HG03159 (cell line): ENCODE results near the gene DLX4.

Experiments used
- ATAC-seq: cut with Tn5 transposase; IDR thresholded peaks from one replicate; pipeline ENCODE4 v1.9.1; 2021; ENCODE audit warnings: mild to moderate bottlenecking, moderate library complexity; ENCODE audit not compliant: unreplicated experiment

DLX4 gene, protein sequence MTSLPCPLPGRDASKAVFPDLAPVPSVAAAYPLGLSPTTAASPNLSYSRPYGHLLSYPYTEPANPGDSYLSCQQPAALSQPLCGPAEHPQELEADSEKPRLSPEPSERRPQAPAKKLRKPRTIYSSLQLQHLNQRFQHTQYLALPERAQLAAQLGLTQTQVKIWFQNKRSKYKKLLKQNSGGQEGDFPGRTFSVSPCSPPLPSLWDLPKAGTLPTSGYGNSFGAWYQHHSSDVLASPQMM

DNA sequence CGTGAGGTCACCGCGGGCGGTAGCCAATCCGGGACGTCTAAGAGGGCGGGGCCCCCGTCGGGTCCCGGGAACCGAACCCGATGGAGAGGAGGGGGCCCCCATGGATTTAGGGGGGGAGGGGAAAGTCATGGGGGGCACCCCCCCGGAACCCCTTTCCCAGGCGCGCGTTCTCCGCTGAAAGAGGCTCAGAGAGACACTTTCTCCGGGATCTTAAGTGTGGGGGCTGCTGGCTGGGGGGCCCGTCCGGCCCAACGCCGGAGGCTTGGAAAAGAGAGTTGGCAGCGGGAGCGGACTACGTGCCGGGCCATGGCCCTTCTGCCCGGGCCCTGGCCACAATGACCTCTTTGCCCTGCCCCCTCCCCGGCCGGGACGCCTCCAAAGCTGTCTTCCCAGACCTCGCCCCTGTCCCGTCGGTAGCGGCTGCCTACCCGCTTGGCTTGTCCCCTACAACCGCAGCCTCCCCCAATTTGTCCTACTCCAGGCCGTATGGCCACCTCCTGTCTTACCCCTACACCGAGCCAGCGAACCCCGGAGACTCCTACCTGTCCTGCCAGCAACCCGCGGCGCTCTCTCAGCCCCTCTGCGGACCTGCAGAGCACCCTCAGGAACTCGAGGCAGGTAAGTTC is at the start of gene DLX4:
Gene DLX4 (plus strand): TSS at position 57 of the 626 bp plus-strand sequence. CDS start 279 bp downstream, at position 336.
- ATAC-seq: no peak

DNA sequence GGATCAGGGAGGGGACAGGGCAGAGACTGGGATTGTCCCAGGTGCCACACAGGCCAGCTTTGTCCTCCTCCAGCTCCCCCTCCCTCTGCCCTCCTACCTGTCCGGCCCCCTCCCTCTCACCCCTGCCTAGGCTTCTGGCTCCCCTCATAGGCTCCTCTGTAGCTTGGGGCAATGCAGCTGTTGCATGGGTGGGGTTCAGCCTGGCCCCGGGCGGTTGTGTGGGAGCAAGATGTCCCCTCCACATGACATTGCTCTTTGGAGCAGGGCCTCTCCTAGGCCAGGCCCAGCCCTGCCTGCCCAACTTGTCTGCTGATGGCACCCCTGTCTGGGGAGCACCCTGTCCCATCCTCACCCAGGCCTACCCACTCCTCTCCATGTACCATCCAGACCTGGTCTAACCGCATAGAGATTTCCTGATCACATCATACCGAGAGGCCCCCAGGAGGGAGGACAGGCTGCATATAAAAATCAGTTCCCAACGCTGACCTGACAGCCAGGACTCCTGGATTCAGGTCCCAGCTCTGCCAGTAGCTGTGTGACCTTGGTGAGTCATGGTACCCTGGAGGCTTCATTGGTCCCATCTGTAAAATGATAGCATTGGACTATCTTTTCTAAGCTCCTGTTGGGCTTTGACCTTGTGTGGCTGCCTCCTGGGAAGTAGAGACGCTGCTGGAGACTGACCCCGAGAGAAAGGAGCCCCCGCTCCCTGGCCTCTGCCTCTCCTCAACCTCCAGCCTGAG is 48.8 kb upstream of the DLX4 start:
- no peak for ATAC-seq

DNA sequence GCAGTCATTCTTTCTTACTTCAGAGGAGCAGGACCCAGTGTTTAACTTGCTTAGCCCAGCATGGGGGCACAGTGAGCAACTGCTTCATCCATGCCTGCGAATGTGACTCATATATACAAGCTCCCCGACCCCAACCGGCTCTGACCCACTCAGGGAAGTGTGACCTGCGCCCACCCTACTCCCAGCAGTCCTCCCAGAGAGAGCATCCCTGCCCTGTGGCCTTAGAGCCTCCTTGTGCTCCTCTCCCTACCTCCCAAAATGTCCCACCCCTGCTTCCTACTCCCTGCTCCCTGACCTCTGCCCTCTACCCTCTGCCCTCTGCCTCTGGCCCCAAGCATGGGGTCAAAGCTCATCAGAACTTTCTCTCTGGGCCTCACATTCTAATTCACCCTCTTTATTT is 46.9 kb upstream of the DLX4 start:
- no peak for ATAC-seq

DNA sequence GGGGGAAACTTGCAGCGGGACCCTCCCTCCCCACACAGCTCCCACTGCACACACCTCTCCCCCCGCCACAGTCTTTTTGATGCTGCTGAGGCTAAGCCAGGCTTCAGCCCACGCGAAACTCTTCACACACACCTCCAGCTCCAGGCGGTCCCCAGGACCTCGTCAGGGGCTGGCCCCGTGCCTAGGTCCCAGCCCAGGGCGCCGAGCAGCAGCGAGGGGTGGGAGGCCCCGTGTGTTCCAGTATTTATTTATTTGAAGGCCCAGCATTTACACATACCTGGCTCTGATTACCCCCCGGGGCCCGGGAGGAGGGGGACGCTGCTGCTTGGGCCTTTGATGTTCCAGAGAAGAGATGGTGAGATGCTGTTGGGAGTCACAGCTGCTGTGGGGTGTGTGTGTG is 44.9 kb upstream of the DLX4 start:
- no peak for ATAC-seq

DNA sequence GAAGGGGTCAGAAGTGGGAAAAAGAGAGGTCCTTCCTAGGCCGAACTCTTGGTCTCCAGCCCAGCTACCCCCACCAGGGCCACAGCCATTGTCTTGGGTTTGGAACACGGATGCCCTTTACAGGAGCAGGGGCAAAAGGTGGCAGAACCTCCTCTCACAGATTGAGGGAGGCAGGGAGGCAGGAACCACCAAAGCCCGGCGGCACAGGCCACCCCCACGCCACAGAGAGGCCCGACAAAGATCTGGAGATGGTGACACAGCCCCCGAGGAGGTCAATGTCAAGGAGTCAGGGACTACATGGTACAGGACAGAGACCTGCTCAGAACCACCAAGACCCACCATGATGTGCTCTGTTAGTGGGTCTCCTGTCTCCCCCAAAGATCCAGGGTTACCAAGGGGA is 44.4 kb upstream of the DLX4 start:
- ATAC-seq: no peak

DNA sequence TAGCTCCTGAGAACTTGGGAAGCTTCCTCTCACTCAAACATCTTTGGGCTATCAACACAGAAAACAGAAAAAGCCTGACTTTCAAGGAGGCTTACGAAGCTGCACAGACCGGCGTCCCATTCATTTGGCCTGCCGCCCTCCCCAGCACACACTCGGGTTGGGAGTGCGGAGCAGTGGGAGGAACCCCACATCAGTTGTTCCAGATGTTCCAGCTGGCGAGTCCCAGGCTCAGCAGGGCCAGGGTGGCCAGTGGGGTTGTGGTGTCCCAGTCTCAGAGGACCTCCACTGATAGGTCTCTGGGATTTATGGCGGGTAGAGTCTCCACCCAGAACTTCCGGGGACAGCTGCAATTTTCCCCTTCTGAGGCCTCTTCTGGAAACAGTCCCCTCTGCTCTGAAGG is 43.1 kb upstream of the DLX4 start:
- ATAC-seq: no peak

DNA sequence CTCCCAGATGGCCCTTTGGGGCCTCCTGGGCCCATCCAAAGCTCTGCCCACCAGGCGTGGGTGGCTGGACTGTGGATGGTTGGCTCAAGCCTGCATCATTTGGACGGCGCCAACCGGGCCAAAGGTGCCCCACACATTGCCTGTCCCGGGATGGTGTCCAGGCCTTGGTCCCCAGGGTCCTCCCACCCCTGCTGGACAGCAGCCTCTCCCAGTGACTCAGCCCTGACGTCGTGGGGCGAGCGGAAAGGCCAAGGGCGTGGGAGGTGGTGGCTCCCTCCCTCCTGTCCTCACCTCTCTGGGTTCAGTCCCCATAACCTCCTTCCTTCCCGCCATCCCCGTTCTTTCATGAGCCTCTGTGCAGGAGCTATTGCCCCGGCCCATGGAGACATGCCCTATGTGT is 42.1 kb upstream of the DLX4 start:
- ATAC-seq: no peak

DNA sequence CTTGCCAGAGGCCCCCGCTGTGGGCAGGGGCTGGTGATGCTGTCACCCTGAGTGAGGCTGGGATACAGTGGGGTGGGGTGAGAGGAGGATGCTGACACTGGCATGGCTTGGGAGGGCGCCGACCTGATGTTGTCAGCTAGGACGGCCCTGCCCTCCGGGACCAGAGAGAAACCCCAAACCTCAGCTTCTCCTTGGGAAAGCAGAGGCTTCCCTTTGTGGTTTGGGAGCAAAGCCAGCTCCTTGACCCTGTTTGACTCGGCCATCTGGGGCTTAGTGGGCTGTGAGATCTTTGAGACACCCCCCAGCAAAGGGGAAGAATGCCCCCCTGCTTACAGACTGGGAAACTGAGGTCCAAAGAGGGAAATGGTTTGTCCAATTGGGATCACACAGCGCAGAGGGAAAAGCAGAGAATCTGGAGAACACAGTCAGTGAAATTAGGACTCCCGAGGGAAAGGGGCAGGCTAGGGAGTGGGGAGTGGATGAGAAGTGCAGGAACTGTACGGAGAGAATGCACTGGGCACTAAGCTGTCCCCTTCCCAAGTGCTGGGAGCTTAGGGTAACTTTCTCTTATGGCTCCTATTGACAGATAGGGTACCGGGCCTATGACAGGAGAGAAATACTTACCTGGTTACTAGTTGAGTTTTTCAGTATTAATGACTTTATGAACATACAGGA is 40.7 kb upstream of the DLX4 start:
- no peak for ATAC-seq

DNA sequence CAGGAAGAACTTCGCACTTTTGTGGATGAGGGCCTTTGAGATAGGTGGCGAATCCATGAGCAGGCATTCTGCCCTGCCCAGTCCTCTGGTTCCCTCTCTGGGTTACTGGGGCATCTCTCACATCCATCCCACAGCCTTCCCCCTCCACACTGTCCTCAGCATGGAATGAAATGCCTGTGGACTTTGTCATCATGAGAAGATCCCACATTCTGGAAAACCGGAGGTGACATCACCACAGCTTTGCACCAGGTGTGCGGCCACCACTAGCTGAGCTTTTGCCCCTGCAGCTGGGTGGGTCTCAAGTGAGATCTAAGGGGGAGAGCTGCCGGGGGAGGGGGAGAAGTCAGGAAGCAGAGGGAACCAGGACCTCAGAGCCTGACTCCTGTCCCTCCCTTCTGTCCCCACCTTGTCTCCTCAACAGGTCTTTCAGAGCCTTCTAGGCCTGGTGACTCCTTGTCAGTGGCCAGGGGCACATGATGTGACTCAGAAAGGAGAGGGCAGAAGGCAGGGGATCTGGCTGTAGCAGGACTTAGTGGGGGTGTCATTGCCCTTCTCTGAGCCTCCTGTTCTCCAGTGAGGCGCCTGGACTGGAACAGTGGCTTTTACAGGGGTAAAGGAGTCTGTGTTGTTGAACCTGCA is 40.0 kb upstream of the DLX4 start:
- ATAC-seq: no peak

DNA sequence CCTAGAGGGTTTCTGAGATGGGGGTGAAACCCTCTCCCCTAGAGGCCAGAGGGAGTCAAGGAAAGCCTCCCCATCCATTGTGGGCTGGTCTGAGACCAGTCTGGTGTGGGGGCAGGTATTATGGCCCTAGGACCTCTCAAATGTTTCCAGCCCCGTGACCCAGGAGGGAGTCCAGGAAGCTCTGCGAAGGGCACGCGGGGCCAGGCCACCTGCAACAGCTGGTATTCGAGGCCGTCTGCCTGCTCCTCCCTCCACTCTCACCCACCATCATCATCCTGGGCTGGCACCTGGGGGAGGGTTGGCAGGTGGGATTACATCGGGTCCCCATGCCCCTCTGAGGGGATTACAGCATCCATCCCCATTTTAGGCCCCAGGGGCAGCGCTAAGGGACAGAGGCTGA is 38.1 kb upstream of the DLX4 start:
- no peak for ATAC-seq

DNA sequence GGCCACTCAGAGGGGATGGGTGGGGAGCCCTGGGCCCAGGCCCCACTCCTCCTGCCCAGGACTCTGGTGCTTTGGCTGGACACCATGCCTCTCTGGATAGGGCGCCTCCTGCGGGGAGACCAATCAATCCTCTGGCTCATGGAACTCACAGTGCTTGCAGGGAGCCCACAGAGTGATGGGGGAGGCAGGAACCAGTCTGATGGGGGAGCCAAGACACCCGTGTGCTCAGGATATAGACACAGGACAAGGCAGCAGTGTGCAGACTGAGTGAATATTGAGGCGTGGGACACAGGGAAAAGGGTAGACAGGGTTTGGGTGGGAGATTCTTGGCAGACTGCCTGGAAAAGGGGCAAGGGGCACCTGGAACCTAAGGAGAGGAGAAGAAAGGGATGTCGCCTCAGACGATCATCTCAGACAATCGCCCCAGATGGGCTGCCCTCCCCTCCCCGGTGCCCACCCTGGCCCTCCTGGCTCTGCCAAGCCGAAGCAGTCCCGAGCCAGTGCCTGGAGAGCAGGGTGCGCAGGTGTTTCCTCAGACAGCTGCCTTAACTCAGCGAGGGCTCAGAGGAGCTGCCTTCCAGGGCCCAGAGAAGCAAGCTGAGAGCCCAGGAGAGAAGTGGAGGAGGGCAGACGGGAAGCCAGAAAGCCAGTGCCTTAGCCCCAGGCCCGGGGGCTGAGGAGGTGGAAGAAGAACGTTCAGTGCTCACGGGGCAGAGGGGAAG is 37.4 kb upstream of the DLX4 start:
- no peak for ATAC-seq

DNA sequence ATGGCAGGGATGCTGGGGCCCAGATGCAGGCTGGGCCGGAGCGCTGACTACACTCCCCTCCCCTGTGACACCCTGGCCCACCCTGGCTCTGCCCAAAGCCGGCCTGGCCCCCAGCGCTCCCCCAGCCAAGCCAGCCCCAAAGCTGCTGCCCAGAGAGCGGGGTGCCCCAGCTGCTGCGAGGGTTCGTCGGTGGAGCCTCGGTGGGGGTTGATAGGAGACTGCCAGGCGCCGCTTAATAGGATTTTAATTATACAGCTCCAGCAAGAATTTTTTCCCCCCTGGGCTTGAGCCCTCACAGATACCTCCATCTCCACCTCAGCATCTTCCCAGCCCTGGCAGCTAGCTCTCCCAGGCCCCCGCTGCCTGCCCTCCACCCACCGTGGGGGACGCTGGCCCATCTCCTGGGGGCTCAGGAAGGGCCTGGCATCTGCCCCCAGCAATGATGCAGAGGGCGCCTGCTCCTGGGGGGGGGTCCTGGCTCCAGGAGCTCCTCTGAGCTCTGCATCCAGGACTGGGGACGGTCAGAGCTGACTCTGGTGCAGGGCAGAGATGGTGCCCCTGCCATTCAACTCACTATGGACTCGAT is 36.8 kb upstream of the DLX4 start:
- no peak for ATAC-seq

DNA sequence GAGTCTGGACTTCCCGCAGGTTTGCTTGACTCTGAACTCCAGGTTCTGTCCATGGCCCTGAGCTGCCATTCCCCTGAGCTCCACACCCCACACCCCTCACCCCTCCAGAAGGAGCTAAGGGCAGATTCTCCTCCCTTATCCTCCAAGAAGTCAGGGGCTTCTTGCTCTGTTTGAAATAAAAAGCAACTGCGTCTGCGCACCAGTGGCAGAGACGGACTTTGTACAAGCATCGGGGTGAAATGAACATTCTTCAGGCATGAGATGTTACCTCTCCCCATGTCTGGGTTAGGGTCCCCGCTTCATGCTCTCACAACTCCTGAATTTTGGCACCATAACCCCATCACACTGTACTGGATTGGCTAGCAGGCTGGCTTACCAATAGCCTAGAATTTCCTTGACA is 36.1 kb upstream of the DLX4 start:
- ATAC-seq: no peak

DNA sequence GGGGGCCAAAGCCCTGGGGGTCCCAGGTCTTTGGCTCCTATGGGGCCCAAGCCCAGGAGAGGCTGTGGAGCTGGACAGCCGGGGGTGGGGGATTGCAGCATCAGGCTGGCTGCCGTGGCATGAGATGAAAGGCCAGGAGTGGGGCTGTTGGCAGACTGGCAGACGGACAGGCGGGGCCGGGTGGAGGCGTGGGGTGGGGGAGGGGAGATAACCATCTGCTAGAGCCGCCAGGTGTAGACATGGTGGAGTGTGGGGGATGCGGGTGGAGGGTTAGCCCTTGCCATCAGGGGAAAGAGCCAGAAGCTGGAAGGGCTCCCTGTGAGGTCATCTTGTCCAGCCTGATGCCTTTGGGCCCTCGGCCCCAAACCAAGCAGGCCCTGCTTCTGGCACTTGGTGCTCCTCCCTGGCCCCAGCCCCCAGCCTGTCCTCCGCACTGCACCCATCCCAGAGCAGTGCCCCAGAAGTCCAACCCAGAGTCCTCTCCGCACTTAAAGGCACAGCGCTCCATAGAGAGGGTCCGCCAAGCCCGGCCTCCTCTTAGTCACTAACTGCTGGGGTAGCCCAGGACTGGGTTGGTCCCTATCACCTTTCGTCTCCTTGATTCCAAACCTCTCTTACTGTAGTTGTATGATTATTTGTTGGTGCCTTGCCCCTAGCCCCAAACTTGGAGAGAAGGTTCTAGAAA is 33.3 kb upstream of the DLX4 start:
- no peak for ATAC-seq

DNA sequence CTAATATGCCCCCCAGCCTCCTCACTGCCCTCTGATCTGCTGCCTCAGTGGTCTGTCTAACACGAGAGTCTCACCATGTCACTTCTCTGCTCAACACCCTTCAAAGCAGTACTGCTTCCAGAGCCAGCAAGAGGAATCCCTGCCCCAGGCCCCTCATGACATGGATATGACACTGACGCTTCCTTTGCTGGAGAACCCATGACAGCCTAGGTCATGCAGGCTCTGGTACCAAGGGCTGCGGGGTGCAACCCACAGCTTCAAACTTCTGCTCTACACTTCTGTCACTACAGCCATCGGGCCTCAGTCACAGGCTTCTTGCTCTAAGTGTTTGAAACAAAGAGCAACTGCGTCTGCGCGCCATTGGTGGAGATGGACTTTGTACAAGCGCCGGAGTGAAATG is 32.6 kb upstream of the DLX4 start:
- no peak for ATAC-seq

DNA sequence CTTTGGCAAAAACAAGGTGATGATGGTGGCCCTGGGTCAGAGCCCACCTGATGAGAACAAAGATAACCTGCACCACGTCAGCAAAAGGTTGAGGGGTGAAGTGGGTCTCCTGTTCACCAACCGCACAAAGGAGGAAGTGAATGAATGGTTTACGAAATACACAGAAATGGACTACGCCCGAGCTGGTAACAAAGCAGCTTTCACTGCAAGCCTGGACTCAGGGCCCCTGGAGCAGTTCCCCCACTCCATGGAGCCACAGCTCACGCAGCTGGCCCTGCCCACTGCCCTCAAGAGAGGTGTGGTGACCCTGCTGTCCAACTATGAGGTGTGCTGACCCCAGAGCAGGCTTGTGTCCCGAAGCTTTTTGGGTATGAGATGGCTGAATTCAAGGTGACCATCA is 29.7 kb upstream of the DLX4 start:
- no peak for ATAC-seq

DNA sequence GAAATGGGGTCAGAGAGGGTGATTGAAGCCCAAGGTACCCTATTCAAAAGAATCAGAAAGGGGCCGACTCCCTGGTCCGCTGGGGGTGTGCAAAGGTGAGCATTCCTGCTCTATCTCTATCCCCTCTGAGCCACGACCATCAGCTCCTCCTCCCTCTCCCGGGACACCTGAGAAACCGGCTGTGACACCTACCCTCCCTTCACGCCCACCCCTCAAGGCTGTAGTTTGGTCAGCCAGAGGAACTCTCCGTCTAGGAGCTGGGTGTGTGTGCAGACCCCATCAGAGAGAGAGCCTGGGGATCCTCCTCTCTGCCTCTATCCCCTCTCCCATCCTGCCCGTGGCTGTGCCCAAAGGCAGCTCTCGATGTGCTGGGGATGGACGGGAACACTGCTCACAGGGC is 27.6 kb upstream of the DLX4 start:
- no peak for ATAC-seq

DNA sequence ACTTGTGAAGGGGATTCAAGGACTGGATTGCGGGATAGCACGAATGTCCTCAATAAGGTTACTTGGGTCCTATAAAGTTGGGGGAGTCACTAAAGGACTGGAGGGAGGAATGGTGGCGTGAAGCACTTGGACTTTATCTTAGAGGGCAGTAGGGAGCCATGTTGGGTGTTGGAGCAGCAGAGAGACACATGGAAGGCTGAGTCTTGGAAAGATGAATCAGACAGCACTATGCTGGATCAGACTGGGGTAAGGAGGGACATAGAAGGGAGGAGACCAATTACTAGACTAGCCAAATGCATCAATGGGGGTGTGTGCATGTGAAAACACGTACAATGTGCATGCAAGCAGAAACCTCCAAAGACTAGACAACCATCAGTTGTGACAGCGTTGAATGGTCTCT is 26.0 kb upstream of the DLX4 start:
- no peak for ATAC-seq

DNA sequence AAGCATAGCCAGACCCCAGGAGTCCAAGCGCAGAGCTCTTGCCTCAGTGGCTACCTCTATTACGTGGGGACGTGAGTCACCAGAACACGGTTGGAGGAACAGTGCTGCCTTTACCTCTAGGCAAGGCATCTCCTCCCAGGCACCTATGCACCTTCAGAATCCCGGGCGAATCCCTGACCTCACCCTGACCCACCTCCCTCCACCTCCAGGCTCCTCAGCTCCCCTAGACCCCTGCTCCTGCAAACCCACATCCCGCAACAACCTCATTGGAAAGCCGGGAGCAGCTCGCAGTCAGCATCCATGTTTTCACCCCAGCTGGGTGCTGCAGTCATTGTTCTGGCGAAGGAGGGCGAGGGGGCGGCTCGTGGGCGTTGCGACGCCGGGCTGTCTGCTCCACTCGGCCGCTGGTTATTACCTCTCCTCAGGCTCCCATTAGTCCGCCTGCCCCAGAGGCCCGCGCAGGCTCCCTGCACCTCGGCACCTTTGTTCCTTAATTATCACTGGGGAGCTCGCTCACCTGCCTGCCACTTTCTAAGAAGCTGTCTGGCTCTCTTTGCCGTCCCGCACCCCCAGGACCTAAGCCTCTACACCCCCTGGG is 24.6 kb upstream of the DLX4 start:
- ATAC-seq: no peak
